GM12873 (cell line): ENCODE measurements around the gene SVEP1.

ENCODE experiments used
- TF ChIP-seq, protein P1 (sequence below): IDR thresholded peaks from 2 replicates; pipeline ENCODE4 v1.5.1; 2012; ENCODE audit warnings: low read depth, mild to moderate bottlenecking, moderate library complexity, low read length, control low read depth; ENCODE audit not compliant: insufficient read depth; ENCODE audit errors: missing control alignments

The SVEP1 gene

DNA sequence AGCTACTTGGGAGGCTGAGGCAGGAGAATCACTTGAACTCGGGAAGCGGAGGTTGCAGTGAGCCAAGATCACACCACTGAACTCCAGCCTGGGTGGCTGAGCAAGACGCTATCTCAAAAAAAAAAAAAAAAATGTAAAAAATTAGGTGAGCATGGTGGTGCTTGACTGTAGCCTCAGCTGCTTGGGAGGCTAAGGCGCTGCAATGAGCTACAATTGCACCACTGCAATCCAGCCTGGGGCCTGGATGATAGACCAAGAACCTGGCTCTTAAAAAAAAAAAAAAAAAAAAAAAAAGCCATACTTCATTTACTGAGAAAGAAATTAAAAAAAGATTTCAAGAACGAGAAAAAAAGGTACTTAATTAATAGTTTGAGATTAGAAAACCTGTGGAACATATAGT is 62.1 kb downstream of the SVEP1 start:
- TF ChIP-seq, protein P1, sequence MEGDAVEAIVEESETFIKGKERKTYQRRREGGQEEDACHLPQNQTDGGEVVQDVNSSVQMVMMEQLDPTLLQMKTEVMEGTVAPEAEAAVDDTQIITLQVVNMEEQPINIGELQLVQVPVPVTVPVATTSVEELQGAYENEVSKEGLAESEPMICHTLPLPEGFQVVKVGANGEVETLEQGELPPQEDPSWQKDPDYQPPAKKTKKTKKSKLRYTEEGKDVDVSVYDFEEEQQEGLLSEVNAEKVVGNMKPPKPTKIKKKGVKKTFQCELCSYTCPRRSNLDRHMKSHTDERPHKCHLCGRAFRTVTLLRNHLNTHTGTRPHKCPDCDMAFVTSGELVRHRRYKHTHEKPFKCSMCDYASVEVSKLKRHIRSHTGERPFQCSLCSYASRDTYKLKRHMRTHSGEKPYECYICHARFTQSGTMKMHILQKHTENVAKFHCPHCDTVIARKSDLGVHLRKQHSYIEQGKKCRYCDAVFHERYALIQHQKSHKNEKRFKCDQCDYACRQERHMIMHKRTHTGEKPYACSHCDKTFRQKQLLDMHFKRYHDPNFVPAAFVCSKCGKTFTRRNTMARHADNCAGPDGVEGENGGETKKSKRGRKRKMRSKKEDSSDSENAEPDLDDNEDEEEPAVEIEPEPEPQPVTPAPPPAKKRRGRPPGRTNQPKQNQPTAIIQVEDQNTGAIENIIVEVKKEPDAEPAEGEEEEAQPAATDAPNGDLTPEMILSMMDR: no peak

DNA sequence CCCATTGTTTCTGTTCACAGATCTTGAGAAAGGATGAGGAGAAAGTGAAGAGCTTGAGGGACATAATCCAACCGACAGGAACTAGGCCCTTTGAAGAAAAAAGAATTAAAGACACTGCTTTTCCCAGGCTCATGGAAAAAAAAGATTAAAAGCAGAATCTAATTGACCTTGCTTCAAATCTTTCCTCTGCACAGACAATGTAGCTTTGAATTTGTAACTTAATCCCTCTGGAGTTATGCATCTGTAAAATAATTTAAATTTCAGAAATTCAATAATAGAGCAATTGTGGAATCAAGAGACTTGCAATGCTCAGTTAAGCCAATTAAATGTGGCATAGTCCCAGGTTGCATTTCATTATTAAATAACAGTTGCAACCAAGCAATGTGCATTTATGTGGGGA is 64.6 kb downstream of the SVEP1 start:
- TF ChIP-seq, protein P1: no peak

DNA sequence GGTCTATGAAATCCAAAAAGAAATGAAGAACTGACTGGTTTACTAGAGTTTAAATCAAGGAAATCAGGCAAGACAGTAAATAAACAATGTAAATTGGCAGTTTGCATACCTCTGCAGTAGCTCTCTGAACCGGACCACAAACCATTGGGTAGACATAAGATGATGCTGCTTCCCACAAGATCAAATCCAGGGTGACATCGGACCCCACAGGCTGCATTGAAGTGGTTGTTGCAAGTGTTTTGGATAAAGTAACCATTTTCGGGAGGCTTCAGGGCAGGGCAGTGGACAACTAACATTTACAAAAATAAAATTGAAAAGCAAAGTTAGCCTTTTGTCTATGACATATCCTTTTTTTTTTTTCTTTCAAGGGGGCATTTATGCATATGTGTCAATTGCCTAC is 66.7 kb downstream of the SVEP1 start:
- TF ChIP-seq, protein P1: no peak

DNA sequence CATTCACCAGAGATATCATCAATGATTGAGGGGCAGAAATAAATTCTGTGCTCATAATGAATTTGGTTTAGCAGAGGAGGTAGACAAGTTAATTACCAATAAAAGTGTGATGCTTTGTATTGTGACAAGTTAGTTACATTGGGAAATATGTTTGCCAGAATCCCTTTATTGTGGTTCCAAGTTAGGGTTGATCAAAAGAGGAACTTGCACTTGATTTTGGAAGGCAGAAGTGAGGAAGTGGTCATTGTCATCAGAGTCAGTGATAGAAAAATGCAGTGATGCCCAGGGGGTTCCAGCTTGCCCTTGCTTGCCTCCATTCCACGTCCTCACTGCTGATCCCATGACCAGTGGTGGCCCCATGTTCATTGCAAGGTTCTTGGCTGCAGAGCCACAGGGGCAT is 69.7 kb downstream of the SVEP1 start:
- TF ChIP-seq, protein P1: no peak

DNA sequence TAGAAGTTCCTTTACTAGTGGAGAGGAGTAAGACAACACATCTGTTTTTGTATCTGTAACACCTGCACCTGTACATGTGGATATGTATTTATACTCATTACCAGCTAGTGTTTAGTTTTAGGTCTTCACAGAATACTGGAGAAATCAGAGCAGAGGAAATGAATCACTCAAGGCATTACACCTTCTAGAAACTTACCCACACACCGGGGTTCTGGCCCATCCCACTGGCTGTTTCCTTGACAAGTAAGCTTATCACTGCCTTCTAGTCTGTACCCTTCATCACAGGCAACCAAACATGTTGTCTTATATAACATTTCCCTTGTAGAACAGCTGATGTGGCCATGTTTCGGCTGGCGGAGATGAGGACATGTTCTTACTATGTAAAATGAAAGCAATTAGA is 76.7 kb downstream of the SVEP1 start:
- TF ChIP-seq, protein P1: no peak

DNA sequence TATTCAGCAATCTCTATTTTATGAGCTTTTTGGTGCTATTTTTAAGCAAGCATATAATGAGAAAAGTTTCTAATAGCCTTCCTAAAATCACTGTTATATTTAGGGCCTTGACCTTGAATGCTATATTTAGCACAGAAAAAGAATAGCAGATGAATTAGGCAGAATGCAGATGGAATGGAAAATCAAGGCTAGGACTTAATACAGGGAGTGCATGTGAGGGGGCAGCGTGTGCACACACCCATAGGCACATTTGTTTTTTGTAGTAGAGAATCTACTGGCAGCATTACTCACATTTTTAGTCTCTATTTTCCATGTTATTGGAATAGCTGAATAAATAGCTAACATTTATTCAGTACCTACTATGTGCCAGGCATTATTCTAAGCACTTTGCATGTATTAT is 79.9 kb downstream of the SVEP1 start:
- TF ChIP-seq, protein P1: no peak

DNA sequence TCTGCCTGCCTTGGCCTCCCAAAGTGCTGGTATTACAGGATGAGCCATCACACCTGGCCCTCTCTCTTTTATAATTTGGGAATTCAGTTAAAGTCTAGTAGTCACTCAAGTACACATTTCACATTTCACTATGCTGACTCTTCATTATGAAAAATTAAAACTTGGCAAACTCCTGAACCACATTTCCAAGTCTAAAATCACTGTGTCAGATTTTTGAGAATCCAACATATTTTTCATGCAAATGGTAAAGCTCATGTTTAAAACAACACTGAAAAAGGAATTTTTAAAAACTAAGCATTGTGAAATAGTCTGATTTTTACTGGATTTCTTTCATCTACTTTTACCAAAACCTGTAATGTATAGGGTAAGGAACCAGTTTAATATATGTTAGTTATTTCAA is 92.3 kb downstream of the SVEP1 start:
- TF ChIP-seq, protein P1: no peak

DNA sequence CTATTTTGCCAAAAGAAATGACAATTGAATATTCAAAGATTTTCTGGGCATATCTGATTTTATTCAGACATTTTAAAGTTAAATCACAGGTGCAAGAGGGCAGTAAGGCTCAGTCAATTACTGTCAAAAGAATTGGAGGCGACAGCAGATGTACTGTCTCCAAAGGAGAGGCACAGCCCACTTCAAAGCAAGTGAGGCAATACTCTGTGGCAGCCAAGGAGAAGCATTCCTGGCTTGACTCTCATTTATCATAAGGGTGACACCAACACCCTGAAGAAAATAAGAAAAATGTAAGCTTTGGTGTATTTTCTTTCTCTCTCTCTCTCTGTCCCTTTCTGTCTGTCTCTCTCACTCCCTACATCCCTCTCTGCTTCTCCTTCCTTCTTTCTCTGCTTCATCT is 93.3 kb downstream of the SVEP1 start:
- TF ChIP-seq, protein P1: no peak
